Neural crest cell (in vitro differentiated cells): ENCODE results near the gene CHEK2. TPM values are rescaled to one million over a fixed set of nuclear protein-coding genes. Genes with fewer than 3 reads are reported as not detected.
A peak's percentile ranks its signal among the peaks of the same experiment; 100 is the strongest.
"Not testable (repeated sequence)": the region's sequence is repeated elsewhere in the genome, so short reads cannot be mapped to it uniquely, and the experiment has no call there.

Experiments used
- DNase-seq: peaks from one replicate; pipeline ENCODE4 v3.0.0; 2021; ENCODE audit warnings: low read depth, mixed read lengths, low spot score
- H3K27ac Mint-ChIP-seq: one replicate; pipeline ENCODE4 v1.8.0; 2021; ENCODE audit warnings: mild to moderate bottlenecking, mixed read lengths; ENCODE audit not compliant: unreplicated experiment
- H3K27me3 Mint-ChIP-seq: 2 replicates; pipeline ENCODE4 v1.8.0; 2021; ENCODE audit warnings: low read depth, mild to moderate bottlenecking, mixed read lengths
- H3K36me3 Mint-ChIP-seq: 2 replicates; pipeline ENCODE4 v1.8.0; 2021; ENCODE audit warnings: low read depth, mild to moderate bottlenecking, mixed read lengths
- H3K4me1 Mint-ChIP-seq: 2 replicates; pipeline ENCODE4 v1.8.0; 2021; ENCODE audit warnings: mixed read lengths
- H3K4me3 Mint-ChIP-seq: one replicate; pipeline ENCODE4 v1.8.0; 2021; ENCODE audit warnings: mild to moderate bottlenecking, mixed read lengths
- H3K9me3 Mint-ChIP-seq: 2 replicates; pipeline ENCODE4 v1.8.0; 2021; ENCODE audit warnings: mixed read lengths
- total RNA-seq: library from RNA; stranded (reverse); gene quantifications from 2 replicates; pipeline ENCODE4 v1.2.1, GENCODE V29; 2021
- TF ChIP-seq, protein P1 (sequence below): fragments of 200-600 bp; sonication (generic); conservative IDR thresholded peaks from 2 replicates; pipeline ENCODE4 v1.5.0; 2021; ENCODE audit warnings: antibody characterized with exemption, mild to moderate bottlenecking

CHEK2 gene
- total RNA-seq, 1 donor from 2014 or later, result 44.2 TPM

DNA sequence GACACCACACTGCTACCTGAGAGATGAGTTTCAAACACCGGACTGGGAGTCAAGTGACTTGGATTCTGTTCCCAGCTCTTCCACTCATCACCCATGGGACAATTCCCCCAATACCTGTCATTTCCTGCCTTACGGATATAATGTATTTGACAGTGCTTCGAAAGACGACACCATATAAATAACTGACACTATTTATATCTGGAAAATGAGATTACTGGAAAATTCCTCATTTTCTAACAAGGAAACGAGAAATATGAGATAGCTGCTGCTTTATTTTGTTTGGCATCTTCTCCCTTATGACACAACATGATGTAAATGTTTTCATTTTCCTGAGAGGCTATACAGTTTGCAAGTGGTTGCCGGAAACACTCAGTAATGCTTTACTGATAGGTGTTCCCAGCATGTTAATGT is 8.9 kb upstream of the CHEK2 start:
- DNase-seq, result no peak
- TF ChIP-seq, protein P1, sequence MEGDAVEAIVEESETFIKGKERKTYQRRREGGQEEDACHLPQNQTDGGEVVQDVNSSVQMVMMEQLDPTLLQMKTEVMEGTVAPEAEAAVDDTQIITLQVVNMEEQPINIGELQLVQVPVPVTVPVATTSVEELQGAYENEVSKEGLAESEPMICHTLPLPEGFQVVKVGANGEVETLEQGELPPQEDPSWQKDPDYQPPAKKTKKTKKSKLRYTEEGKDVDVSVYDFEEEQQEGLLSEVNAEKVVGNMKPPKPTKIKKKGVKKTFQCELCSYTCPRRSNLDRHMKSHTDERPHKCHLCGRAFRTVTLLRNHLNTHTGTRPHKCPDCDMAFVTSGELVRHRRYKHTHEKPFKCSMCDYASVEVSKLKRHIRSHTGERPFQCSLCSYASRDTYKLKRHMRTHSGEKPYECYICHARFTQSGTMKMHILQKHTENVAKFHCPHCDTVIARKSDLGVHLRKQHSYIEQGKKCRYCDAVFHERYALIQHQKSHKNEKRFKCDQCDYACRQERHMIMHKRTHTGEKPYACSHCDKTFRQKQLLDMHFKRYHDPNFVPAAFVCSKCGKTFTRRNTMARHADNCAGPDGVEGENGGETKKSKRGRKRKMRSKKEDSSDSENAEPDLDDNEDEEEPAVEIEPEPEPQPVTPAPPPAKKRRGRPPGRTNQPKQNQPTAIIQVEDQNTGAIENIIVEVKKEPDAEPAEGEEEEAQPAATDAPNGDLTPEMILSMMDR, result no peak
- no peaks in the 10 kb centered on the region for H3K27me3 Mint-ChIP-seq
- peaks cover 3% of the 10 kb centered on the region for H3K9me3 Mint-ChIP-seq
- no peaks in the 10 kb centered on the region for H3K4me1 Mint-ChIP-seq
- no peak overlapping the region for H3K27ac Mint-ChIP-seq
- no peak overlapping the region for H3K4me3 Mint-ChIP-seq
- peaks cover 9% of the 10 kb centered on the region for H3K36me3 Mint-ChIP-seq

DNA sequence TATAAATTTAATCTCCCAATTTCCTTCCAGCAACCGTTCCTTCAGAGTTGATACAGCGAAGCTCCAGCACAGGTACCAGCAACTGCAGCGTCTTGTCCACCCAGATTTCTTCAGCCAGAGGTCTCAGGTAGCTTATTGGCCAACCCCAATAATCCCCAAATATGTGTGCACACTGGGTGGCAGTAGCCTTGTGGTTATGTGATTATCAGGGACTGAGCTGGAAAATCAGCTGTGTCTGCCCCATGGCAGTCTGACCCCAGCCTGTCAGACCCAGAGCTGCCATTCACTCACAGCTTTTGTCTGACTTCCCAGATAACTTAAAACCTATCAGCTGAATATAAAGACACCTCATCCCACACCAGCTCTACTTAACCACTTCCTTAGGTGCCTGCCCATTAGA is 2.2 kb upstream of the CHEK2 start:
- Mint-ChIP-seq H3K4me1 (peaks cover 33% of the 10 kb centered on the region), H3K9me3 (no peaks in the 10 kb centered on the region), H3K4me3 (peak overlapping the region; percentile 97), H3K36me3 (peaks cover 2% of the 10 kb centered on the region), H3K27me3 (no peaks in the 10 kb centered on the region), H3K27ac (no peak overlapping the region)
- TF ChIP-seq, protein P1, result no peak
- no peak for DNase-seq

DNA sequence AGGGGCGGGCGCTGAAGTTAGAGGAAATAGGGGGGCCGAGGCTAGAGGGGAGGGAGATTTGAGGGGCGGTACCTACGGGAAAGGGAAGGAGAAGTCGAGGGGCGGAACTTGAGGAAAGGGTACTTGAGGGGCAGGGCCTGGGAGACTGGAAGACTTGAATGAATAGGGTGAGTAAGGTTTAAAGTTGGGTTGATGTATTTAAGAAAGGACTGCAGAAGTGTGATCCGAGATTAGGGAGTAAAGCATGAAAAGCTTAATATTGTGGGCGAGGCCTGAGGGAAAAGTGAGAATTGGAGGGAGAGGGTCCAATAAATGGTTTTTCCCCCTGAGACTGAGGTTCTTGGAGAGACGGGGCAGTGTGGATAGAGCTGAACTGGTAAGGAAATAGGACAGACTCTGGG is 942 bp upstream of the CHEK2 start:
- Mint-ChIP-seq H3K27me3 (no peaks in the 10 kb centered on the region), H3K27ac (peak overlapping the region; percentile 89), H3K4me1 (peaks cover 40% of the 10 kb centered on the region), H3K4me3 (peak overlapping the region; percentile 97), H3K9me3 (no peaks in the 10 kb centered on the region), H3K36me3 (no peaks in the 10 kb centered on the region)
- DNase-seq, result no peak
- TF ChIP-seq, protein P1, result no peak

DNA sequence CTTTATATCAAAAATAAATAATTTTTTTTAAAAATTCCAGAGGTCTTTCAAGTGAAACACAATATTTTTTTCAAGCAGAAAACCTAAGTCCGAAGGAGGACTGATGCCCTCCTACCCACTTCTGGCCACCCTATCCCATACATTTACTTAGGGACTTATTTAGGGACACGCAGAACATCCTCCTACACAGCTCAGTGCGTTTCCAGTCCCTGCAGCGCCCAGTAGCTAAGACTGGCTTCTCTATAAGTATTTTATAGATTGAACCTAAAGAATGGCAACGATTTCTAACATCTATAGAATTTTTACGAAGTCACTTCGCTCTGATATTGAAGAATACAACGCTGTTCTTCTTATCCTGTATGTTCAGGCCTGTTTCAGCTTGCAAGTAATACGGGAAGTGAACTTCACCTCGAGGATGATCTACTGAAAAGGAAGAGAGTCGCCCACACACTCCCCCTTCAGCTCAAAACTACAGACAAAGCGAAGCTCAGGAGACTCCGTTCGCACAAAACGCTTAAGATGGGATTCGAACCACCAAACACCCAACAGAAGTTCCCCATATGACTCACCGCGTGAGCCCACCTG is 328 bp downstream of the CHEK2 start:
- TF ChIP-seq, protein P1, result no peak
- Mint-ChIP-seq H3K9me3 (no peaks in the 10 kb centered on the region), H3K27me3 (no peaks in the 10 kb centered on the region), H3K27ac (peak overlapping the region; percentile 75), H3K36me3 (no peaks in the 10 kb centered on the region), H3K4me1 (peaks cover 49% of the 10 kb centered on the region), H3K4me3 (peak overlapping the region; percentile 97)
- DNase-seq, result no peak

DNA sequence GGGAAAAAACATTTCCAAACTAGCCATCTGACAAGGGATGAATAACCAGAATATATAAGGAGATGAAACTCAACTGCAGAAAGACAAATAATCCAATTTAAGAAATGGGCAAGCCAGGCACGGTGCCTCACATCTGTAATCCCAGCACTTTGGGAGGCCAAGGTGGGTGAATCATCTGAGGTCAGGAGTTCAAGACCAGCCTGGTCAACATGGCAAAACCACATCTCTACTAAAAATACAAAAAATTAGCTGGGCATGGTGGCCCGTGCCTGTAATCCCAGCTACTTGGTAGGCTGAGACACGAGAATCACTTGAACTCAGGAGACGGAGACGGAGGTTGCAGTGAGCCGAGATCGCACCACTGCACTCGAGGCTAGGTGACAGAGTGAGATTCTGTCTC is 2.7 kb downstream of the CHEK2 start:
- Mint-ChIP-seq H3K4me1 (peaks cover 51% of the 10 kb centered on the region), H3K4me3 (peak overlapping the region; percentile 31)
- H3K27ac Mint-ChIP-seq, H3K9me3 Mint-ChIP-seq, DNase-seq, H3K27me3 Mint-ChIP-seq, H3K36me3 Mint-ChIP-seq: not testable (repeated sequence)

DNA sequence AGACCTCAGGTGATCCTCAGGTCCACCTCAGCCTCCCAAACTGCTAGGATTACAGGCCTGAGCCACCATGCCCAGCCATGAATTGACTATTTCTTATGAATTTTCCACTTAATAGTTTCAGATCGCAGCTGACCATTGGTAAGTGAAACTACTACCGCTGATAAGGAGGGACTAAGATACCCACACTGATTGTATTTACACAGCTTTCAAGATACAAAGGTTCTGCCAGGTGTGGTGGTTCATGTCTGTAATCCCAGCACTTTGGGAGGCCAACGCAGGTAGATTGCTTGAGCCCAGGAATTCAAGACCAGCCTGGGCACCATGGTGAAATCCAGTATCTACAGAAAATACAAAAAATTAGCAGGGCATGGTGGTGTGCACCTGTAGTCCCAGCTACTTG is 3.9 kb downstream of the CHEK2 start:
- Mint-ChIP-seq H3K27ac (no peak overlapping the region), H3K4me3 (peak overlapping the region; percentile 31), H3K9me3 (no peaks in the 10 kb centered on the region), H3K27me3 (no peaks in the 10 kb centered on the region), H3K36me3 (no peaks in the 10 kb centered on the region), H3K4me1 (peaks cover 39% of the 10 kb centered on the region)
- TF ChIP-seq, protein P1, result no peak
- no peak for DNase-seq
